Stomach smooth muscle (tissue), 2 donors: ENCODE data around the gene CD81.

Source experiments
- H3K27ac ChIP-seq: one replicate; pipeline ENCODE4 v1.7.0; 2013; ENCODE audit warnings: mild to moderate bottlenecking, low read length, inconsistent platforms
- H3K27me3 ChIP-seq, 2 donors: one replicate each; pipeline ENCODE4 v1.7.0; 2013; ENCODE audit warnings: low read length in 2 of 2; ENCODE audit not compliant: insufficient read depth in 2 of 2, control insufficient read depth in 1 of 2
- H3K36me3 ChIP-seq, 2 donors: one replicate each; pipeline ENCODE4 v1.7.0; 2013; ENCODE audit warnings: low read length in 2 of 2; ENCODE audit not compliant: control insufficient read depth in 2 of 2, insufficient read depth in 2 of 2
- H3K4me1 ChIP-seq: one replicate; pipeline ENCODE4 v1.7.0; 2013; ENCODE audit warnings: low read length; ENCODE audit not compliant: control insufficient read depth, insufficient read depth
- H3K4me3 ChIP-seq, 2 donors: one replicate each; pipeline ENCODE4 v1.7.0; 2013; ENCODE audit warnings: low read length in 2 of 2
- H3K9ac ChIP-seq, 2 donors: one replicate each; pipeline ENCODE4 v1.7.0; 2013; ENCODE audit warnings: low read length in 2 of 2, mild to moderate bottlenecking in 1 of 2
- H3K9me3 ChIP-seq, 2 donors: one replicate each; pipeline ENCODE4 v1.7.0; 2013; ENCODE audit warnings: low read length in 2 of 2; ENCODE audit not compliant: control insufficient read depth in 2 of 2
- donor health status: healthy.
- donor health status: Pancreatic carcinoma.

Gene CD81

DNA sequence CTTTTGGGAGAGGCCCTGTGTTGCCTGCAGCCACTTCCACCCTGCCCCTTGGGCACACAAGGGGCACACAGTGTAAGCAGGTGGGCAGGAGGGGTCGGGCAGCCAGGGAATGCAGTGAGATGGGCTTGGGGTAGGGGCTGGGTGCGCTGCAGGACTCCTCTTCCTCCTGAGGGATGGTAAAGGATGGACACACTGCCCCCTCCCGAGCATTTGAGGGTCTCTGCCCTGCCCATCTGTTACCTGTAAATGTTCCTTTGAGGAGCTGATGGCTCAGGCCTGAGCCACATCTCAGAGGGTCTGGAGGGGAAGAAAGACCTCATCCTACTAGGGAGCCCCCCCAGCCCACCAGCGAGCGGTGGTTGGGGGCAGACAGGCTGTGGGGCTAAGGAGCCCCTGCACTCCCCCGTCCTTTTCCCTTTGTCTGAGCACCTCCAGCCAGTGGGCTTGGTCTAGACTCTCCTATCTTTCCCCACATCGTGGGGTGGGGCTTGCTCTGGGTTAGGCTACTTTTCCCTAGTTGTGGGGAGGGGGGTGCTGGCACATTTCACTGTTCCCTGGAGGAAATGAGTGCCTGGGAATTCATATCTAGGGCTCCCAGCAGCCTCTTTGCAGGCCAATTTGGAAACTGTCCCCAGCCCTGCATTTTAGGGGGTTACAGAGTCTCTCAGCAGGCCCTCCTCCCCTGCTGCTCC lies 21.7 kb downstream of the CD81 start:
- Histone ChIP-seq H3K27ac (peak overlapping the region; percentile 99), H3K4me1 (peaks cover 38% of the 10 kb centered on the region), H3K9ac (peak overlapping the region; percentile 90 to 92), H3K36me3 (peaks cover 30 to 44% of the 10 kb centered on the region in 2 donors), H3K27me3 (no peaks in the 10 kb centered on the region), H3K9me3 (no peaks in the 10 kb centered on the region), H3K4me3 (peak overlapping the region in 1 of 2 donors; percentile 67)

- H3K4me1 ChIP-seq = peaks cover 35% of the 10 kb centered on the region
- H3K9me3 ChIP-seq = no peaks in the 10 kb centered on the region
- H3K4me3 ChIP-seq = peak overlapping the region; percentile 67 to 82
- H3K27ac ChIP-seq = peak overlapping the region; percentile 99
- H3K27me3 ChIP-seq = no peaks in the 10 kb centered on the region
- peak overlapping the region; percentile 90 to 92 for H3K9ac ChIP-seq
- H3K36me3 ChIP-seq = peaks cover 27 to 39% of the 10 kb centered on the region in 2 donors
These were observed 22.5 kb downstream of the CD81 start for GRCh38 chr11:2399488-2400068.

DNA sequence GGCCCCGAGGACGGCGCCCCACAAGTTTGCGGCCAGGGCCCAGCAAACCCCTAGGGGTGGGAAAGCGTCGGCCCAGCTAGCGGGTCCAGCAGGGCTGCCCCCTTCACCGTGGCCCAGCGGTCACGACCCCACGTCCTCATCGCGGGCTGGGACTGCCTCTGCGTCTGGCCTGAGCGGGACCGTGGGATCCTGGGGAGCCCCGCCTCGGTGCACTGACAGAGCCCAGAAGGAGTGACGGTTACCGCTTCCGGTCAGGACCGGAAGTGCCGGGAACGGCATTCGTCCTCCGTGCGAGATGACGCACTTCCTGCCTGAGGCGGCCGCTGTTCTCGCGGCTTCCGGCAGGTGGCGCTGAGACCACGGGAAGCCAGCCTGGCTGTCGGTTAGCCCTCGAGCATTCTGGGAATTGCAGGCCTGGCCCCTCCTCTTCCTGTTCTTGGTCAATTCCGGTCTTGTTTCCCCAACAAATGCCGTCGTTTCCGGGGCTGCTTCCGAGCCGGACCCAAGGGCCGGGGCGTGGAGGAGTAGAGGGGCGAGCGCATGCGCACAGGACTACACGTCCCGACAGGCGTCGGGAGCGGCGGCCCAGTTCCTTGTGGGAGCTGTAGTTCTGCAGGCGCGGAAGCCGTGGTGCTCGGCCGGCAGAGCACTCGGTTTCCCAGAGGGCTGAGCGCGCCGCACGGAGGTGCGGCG lies 23.1 kb downstream of the CD81 start, which contains the start of gene TSSC4:
Gene TSSC4, plus strand, starts transcription at position 682 of the 693 bp plus-strand sequence. CDS start 1,884 bp downstream, outside the sequence.
- H3K27ac ChIP-seq = peak within 1 kb of the TSS; percentile 99
- H3K9ac ChIP-seq = peak within 1 kb of the TSS; percentile 99 to 100
- peak within 1 kb of the TSS; percentile 98 to 100 for H3K4me3 ChIP-seq
- peaks cover 33% of the 10 kb centered on the region for H3K4me1 ChIP-seq
- peaks cover 27 to 38% of the 10 kb centered on the region in 2 donors for H3K36me3 ChIP-seq
- H3K9me3 ChIP-seq = no peaks in the 10 kb centered on the region
- H3K27me3 ChIP-seq = no peaks in the 10 kb centered on the region

- peak overlapping the region; percentile 98 to 100 for H3K4me3 ChIP-seq
These were observed 23.8 kb downstream of the CD81 start for GRCh38 chr11:2400762-2401435.

GRCh38 chr11:2401436-2401984 lies 24.4 kb downstream of the CD81 start:
- Histone ChIP-seq H3K4me1 (peaks cover 33% of the 10 kb centered on the region), H3K27ac (peak overlapping the region; percentile 99), H3K4me3 (peak overlapping the region; percentile 98 to 100), H3K27me3 (no peaks in the 10 kb centered on the region), H3K36me3 (peaks cover 17 to 27% of the 10 kb centered on the region in 2 donors), H3K9me3 (no peaks in the 10 kb centered on the region), H3K9ac (peak overlapping the region; percentile 99 to 100)

More at GRCh38 chr11:2400762-2401435, 23.8 kb downstream of the CD81 start:
- peaks cover 33% of the 10 kb centered on the region for H3K4me1 ChIP-seq
- H3K27ac ChIP-seq = peak overlapping the region; percentile 99
- H3K27me3 ChIP-seq = no peaks in the 10 kb centered on the region
- peak overlapping the region; percentile 99 to 100 for H3K9ac ChIP-seq
- no peaks in the 10 kb centered on the region for H3K9me3 ChIP-seq
- peaks cover 22 to 32% of the 10 kb centered on the region in 2 donors for H3K36me3 ChIP-seq

DNA sequence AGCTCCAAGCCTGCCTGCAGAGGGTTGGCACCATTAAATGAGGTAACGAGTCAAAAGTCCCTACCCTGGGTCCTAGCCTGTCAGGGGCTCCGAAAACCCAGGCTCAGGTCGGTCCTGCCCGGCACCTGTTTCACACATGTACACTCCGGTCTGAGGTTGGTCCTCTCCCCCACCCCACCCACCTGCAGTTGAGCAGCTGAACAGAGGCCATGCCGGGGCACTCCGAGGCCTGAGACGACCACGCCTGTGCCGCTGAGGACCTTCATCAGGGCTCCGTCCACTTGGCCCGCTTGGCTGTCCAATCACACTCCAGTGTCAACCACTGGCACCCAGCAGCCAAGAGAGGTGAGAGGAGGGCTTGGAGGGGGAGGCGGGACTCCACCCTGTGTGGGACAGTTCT lies 25.0 kb downstream of the CD81 start:
- no peaks in the 10 kb centered on the region for H3K9me3 ChIP-seq
- H3K27ac ChIP-seq = no peak overlapping the region
- H3K9ac ChIP-seq = peak overlapping the region; percentile 99 to 100
- no peaks in the 10 kb centered on the region for H3K27me3 ChIP-seq
- peak overlapping the region; percentile 98 to 100 for H3K4me3 ChIP-seq
- H3K4me1 ChIP-seq = peaks cover 33% of the 10 kb centered on the region
- peaks cover 11 to 21% of the 10 kb centered on the region in 2 donors for H3K36me3 ChIP-seq

DNA sequence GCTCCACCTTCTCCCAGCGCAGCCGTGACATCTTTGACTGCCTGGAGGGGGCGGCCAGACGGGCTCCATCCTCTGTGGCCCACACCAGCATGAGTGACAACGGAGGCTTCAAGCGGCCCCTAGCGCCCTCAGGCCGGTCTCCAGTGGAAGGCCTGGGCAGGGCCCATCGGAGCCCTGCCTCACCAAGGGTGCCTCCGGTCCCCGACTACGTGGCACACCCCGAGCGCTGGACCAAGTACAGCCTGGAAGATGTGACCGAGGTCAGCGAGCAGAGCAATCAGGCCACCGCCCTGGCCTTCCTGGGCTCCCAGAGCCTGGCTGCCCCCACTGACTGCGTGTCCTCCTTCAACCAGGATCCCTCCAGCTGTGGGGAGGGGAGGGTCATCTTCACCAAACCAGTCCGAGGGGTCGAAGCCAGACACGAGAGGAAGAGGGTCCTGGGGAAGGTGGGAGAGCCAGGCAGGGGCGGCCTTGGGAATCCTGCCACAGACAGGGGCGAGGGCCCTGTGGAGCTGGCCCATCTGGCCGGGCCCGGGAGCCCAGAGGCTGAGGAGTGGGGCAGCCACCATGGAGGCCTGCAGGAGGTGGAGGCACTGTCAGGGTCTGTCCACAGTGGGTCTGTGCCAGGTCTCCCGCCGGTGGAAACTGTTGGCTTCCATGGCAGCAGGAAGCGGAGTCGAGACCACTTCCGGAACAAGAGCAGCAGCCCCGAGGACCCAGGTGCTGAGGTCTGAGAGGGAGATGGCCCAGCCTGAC lies 26.0 kb downstream of the CD81 start:
- H3K27ac ChIP-seq = no peak overlapping the region
- peaks cover 10 to 16% of the 10 kb centered on the region in 2 donors for H3K36me3 ChIP-seq
- no peak overlapping the region for H3K9ac ChIP-seq
- no peaks in the 10 kb centered on the region for H3K27me3 ChIP-seq
- no peak overlapping the region for H3K4me3 ChIP-seq
- peaks cover 33% of the 10 kb centered on the region for H3K4me1 ChIP-seq
- H3K9me3 ChIP-seq = no peaks in the 10 kb centered on the region

- Histone ChIP-seq H3K4me1 (peaks cover 20% of the 10 kb centered on the region), H3K4me3 (no peak overlapping the region), H3K36me3 (peaks cover 8 to 16% of the 10 kb centered on the region in 2 donors), H3K9ac (no peak overlapping the region), H3K27me3 (no peaks in the 10 kb centered on the region), H3K27ac (no peak overlapping the region), H3K9me3 (no peaks in the 10 kb centered on the region)
These were observed 27.7 kb downstream of the CD81 start for GRCh38 chr11:2404735-2405196.

DNA sequence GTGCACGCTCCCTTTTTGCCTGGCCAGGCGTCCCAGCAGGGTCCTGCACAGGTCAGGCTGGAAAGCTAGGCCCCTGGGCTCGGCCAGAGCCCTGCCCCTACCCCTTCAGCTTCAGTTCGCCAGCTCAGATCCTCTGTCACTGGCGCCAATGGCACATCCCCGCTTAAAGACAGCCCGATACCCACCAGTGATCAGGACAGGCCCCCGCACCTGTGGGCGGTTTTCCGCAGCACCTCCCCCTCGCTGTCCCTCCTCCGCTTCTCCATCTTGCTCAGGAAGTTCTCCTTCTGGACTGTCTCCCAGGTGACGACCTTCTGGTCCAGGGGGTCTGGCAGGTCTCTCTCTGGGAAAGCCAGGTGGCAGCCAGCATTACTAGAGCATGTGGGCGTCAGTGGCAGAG lies 29.3 kb downstream of the CD81 start:
- Histone ChIP-seq H3K27me3 (no peaks in the 10 kb centered on the region), H3K9me3 (no peaks in the 10 kb centered on the region), H3K4me1 (peaks cover 11% of the 10 kb centered on the region), H3K4me3 (no peak overlapping the region), H3K36me3 (peaks cover 8 to 16% of the 10 kb centered on the region in 2 donors), H3K27ac (no peak overlapping the region), H3K9ac (no peak overlapping the region)
